Activated CD8-positive, alpha-beta memory T cell treated with anti-CD3 and anti-CD28 coated beads for 48 hours (primary cell): ENCODE measurements around the gene ARID5B.

Experiments used
- DNase-seq, 3 experiments: peaks; one replicate each; pipeline ENCODE4 v3.0.0-alpha.2; 2020; ENCODE audit warnings: low read depth in 2 of 3, low spot score in 2 of 3

ARID5B gene

GRCh38 chr10:62071846-62072281 lies 170.4 kb downstream of the ARID5B start:
- DNase-seq: no peak

- DNase-seq: no peak
Observed at GRCh38 chr10:62072901-62073300, 171.4 kb downstream of the ARID5B start.

DNA sequence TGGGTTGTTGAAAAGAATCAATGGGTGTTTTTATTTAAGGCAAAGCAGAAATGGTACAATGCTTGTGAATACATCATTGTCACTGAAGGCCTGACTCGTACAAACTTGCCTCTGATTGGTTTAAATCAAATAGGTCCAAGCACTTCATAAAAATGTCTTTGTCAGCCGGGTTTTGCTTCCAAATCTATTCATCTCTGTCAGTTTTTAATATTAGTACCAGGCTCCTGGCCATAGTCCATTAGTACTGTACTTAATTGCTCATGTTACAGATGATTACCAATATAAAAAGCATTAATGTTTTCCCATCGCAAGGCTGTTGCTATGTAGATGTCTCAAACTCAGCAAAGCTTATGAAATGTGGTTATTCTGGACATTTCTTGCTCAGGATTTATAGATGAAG lies 171.9 kb downstream of the ARID5B start:
- DNase-seq: no peak

DNA sequence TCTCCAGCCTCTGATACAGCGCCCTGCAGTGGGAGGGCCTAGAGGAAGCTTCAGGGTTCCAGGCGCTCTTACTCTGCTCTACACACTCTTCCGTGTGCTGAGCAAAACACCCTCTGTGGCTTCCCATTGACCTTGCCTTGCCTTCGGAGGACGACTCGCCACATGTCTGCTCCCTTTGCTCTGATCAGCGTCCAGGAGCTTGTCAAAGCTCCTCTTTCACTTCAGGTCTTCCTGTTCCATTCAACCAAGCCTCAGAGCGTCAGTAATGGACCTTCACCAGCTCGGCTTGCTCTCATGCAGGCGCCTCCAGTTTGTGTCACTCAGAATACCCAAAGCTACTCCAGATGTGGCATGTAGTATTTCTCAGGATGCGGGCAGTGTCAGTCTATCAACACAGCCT lies 173.9 kb downstream of the ARID5B start:
- DNase-seq: no peak

- DNase-seq: no peak
Observed at GRCh38 chr10:62075912-62076311, 174.4 kb downstream of the ARID5B start.

DNA sequence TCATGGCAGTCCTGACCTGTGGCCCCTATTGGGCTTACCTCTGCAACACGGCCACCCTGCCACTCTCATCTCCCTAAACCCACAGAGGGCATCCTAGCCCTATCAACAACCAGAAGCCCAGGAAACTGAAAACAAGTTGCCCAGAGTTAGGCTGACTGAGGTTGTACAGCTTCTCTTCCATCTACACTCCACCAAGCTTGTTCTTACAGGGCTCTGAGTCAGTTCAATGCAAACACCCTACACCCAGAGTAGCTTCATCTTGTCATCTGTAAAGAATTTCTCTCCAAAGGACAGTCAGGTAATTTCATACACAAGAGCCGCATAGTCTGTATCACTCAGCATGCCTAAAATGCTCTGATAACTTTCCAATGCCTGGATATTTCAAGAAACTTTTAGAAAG lies 175.4 kb downstream of the ARID5B start:
- DNase-seq: no peak

DNA sequence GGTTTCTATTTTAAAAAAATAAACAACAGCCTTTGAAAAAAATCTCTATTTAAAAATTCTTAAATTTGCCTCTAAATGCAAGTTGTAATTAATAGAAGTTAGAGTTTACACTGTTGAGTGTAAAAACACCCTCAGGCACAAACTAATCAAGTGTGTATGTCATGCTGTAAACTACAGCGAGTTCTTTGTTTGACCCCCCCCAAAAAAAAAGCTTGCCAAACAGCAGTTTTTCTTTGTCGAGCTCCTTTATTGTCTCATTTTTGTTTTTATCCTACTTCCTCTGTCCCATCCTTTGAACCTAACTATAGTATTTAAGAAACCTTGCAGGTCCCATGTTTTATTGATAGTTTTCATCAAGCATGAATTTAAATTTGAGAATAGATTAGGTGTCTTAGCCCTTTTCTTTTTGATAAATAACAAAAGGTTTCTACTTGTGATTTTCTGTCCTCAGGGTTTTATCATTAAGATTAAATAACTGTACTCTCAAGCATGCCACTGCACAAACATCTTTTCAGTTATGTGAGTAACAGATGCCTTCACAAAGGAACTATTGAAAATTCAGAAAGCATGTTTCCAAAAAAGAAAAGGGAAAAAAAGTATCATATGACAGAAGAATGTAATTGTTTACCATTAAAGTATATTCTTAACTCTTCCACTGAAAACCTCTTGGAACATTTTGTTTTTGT lies 176.0 kb downstream of the ARID5B start:
- DNase-seq: no peak

GRCh38 chr10:62079885-62080559 lies 178.5 kb downstream of the ARID5B start:
- no peak for DNase-seq

DNA sequence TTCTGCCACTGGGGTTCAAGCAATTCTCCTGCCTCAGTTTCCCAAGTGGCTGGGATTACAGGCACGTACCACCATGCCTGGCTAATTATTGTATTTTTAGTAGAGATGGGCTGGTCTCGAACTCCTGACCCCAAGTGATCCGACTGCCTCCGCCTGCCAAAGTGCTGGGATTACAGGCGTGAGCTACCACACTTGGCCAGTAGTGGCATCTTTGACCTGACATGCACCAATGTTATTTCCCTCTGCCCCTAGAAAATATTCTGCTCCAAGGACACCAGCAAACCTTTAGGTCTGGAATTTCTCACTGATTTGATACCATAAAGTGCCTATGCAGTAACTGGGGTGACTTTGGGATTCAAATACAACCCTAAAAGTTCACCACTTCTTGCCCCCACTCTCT lies 179.4 kb downstream of the ARID5B start:
- DNase-seq: no peak

GRCh38 chr10:62081341-62082270 lies 180.1 kb downstream of the ARID5B start:
- no peak for DNase-seq

DNA sequence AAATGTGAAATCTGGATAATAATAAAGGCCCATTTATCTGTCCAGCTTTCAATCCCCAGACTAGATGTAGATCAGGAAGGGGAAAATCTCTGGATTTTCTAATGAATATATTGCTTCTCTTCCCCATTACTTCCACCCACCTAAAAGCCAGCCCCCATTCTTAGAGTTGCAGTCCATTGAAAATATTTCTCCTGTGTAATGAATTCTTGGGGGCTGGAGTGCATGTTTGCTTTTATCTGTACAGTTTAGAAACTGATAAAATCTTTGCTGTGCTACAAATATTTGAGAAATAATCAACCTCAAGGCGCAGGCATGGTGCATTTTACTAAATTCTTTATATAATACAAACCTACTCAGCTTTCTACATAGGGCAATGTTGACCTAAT lies 180.8 kb downstream of the ARID5B start:
- DNase-seq: no peak

- DNase-seq: no peak
Observed at GRCh38 chr10:62082729-62083411, 181.4 kb downstream of the ARID5B start.

DNA sequence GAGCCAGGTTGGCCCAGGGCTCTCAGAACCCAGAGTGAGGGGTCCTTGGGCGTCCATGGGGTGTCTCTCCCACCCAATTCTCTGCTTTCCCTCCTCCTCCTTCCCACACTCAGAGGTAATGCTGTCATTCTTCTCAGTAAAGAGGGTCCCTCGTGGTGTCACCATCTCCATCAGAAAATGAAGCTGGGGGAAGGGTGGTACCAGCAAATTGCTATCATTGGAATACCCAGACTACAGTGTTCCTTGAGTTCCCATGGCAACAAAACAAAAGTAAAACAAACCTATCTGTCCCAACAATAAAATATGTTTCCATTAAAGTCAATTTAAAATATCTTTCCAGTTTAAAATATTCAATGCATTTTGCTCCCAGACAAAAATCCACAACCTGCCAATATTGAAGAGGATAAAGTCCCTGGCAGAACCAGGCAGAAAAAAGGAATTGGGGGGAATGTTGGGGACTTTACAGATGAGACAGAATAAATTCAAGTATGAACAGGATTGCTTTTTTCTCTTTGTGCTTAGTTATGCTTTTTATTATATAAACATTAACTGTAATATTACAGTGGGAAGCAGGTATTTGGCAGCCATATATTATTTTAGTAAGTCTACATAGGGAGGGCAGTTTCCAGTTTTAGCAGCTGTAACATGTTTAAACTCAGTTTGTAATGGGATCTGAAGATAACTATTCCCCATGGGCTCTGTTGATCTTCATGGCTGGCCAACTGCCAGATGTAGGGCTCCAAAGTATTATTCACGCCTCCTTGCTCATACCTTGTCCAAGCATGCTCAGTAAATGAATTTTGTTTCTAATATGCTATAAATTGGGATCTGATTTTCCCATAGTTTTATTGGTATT lies 182.1 kb downstream of the ARID5B start:
- no peak for DNase-seq

GRCh38 chr10:62084451-62084850 lies 183.0 kb downstream of the ARID5B start:
- no peak for DNase-seq

GRCh38 chr10:62085404-62085803 lies 183.9 kb downstream of the ARID5B start:
- DNase-seq: no peak

DNA sequence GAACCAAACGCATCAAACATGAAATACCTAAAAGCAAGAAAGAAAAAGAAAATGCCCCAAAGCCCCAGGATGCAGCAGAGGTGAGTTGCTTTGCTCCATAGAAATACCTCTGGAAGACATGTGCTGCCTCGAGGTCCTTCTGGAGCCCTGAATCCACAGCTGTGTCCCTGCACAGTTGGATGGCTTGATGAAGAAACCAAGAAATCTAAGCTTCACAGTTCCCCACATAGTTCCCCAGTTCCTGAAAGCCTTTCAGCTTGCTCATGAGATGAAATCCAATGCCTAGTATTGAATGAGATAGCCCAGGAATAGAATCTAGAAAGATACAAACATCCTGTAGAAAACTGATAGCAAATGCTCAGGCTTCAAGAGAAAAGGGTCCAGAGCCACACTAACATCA lies 184.3 kb downstream of the ARID5B start:
- DNase-seq: no peak

DNA sequence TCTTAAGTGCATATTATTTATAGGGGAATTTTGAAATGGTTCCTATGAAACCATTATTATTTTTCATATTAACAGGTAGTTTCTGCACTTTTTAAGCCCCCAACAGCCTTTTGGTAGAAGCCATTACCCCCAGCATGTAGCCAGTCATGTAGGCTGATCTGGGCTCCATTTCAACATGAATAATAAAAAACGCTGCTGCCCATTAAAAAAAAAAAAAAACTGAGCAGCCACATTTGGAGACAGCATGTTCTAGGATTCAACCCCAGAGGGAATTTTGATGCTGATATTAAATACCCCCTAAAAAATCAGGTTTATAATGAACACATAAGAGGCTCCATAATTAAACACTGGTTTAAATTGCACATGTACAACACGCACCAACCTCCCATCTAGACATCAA lies 185.8 kb downstream of the ARID5B start:
- DNase-seq: no peak

DNA sequence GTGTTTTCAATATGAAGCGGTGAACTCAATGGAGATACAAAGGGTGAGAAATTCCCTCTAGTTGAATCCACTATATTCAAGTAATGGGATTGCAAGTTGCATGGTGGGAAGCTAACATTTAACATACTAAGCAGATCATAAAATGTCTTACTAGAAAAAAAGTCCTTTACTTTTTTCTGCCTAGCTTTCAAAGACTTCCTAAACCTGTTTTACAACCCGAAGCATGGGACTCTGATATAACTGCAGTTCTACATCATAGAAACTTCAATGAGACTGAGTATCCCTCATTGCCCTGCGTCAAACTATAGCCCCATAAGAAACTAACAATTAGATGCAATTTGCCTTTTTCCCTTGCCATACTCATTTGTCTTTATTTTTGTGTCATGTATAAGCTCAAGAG lies 187.3 kb downstream of the ARID5B start:
- no peak for DNase-seq

DNA sequence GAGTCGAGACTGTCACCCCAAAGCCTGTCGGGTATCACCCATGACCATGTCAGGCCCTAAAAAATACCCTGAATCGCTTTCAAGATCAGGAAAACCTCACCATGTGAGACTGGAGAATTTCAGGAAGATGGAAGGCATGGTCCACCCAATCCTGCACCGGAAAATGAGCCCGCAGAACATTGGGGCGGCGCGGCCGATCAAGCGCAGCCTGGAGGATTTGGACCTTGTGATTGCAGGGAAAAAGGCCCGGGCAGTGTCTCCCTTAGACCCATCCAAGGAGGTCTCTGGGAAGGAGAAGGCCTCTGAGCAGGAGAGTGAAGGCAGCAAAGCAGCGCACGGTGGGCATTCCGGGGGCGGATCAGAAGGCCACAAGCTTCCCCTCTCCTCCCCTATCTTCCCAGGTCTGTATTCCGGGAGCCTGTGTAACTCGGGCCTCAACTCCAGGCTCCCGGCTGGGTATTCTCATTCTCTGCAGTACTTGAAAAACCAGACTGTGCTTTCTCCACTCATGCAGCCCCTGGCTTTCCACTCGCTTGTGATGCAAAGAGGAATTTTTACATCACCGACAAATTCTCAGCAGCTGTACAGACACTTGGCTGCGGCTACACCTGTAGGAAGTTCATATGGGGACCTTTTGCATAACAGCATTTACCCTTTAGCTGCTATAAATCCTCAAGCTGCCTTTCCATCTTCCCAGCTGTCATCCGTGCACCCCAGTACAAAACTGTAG lies 191.0 kb downstream of the ARID5B start:
- no peak for DNase-seq

- no peak for DNase-seq
Observed at GRCh38 chr10:62093863-62094291, 192.4 kb downstream of the ARID5B start.
